Measurements from ENCODE around the gene TMEM183A.

The TMEM183A gene

GRCh38 chr1:203056516-203056915 is 49.3 kb downstream of the TMEM183A start:
- TF ChIP-seq CTCF (IDR thresholded peaks at IDR 0.05; ENCODE audit: extremely low read depth, insufficient read depth, missing control alignments), result peak; percentile 36
- no peak for DNase-seq (ENCODE audit: low spot score)
- in situ Hi-C loops (cut with MboI; ENCODE audit: low pct_unique_long_range_greater_than_20kb, low sequenced_read_pairs, unreplicated experiment), result no loop called here

GRCh38 chr1:203057911-203058675 is 50.9 kb downstream of the TMEM183A start:
- in situ Hi-C loops (cut with MboI; ENCODE audit: low pct_unique_long_range_greater_than_20kb, low sequenced_read_pairs, unreplicated experiment), result no loop called here
- TF ChIP-seq CTCF (IDR thresholded peaks at IDR 0.05; ENCODE audit: extremely low read depth, insufficient read depth, missing control alignments), result no peak
- no peak for DNase-seq (ENCODE audit: low spot score)

- no peak for TF ChIP-seq CTCF (IDR thresholded peaks at IDR 0.05; ENCODE audit: extremely low read depth, insufficient read depth, missing control alignments)
- in situ Hi-C loops (cut with MboI; ENCODE audit: low pct_unique_long_range_greater_than_20kb, low sequenced_read_pairs, unreplicated experiment), result no loop called here
- DNase-seq (ENCODE audit: low spot score), result no peak
These were observed 51.4 kb downstream of the TMEM183A start for GRCh38 chr1:203058676-203058935.

GRCh38 chr1:203059485-203059884 is 52.3 kb downstream of the TMEM183A start:
- in situ Hi-C loops (cut with MboI; ENCODE audit: low pct_unique_long_range_greater_than_20kb, low sequenced_read_pairs, unreplicated experiment), result no loop called here
- TF ChIP-seq CTCF (IDR thresholded peaks at IDR 0.05; ENCODE audit: extremely low read depth, insufficient read depth, missing control alignments), result no peak
- DNase-seq (ENCODE audit: low spot score), result no peak

- no peak for DNase-seq (ENCODE audit: low spot score)
- in situ Hi-C loops (cut with MboI; ENCODE audit: low pct_unique_long_range_greater_than_20kb, low sequenced_read_pairs, unreplicated experiment), result no loop called here
- TF ChIP-seq CTCF (IDR thresholded peaks at IDR 0.05; ENCODE audit: extremely low read depth, insufficient read depth, missing control alignments), result no peak
These were observed 52.9 kb downstream of the TMEM183A start for GRCh38 chr1:203060115-203060514.

- no peak for TF ChIP-seq CTCF (IDR thresholded peaks at IDR 0.05; ENCODE audit: extremely low read depth, insufficient read depth, missing control alignments)
- no peak for DNase-seq (ENCODE audit: low spot score)
- in situ Hi-C loops (cut with MboI; ENCODE audit: low pct_unique_long_range_greater_than_20kb, low sequenced_read_pairs, unreplicated experiment), result no loop called here
These were observed 56.1 kb downstream of the TMEM183A start for GRCh38 chr1:203063287-203063686.

Measured in GM13977 (cell line).